ENCODE measurements around the gene CDS2.

GRCh38 chr20:5154543-5154925 is 27.7 kb downstream of the CDS2 start:
- no peak for TF ChIP-seq POLR2A (IDR thresholded peaks at IDR 0.05; ENCODE audit: low read length)
- no peak for TF ChIP-seq GATA1 (IDR thresholded peaks at IDR 0.05; ENCODE audit: low read depth, low read length)

All from erythroblast (primary cell).